GM21423 (cell line): ENCODE measurements around the gene S100A7A.

Experiments used
- ATAC-seq: cut with Tn5 transposase; IDR thresholded peaks from one replicate; pipeline ENCODE4 v1.9.1; 2021; ENCODE audit warnings: mild to moderate bottlenecking, moderate library complexity; ENCODE audit not compliant: unreplicated experiment

The S100A7A gene

DNA sequence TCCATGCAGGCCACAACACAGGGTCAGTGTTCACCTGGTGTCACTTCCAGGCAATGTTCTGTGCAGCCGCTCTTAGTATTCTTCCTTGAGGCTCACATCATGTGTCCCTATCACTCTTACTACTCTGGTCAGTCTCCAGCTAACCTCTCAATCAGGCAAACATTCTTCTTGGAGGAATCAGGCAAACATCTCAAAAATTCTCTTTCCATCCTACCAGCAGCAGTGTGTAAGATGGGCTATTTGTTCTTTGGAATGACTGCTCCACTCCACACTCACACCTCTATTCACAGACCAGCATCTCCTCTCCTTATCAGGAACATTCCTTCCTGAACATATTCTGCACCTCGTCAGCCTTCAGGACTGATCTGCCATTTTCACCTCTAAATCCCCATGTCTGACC lies 4.0 kb downstream of the S100A7A start:
- no peak for ATAC-seq

DNA sequence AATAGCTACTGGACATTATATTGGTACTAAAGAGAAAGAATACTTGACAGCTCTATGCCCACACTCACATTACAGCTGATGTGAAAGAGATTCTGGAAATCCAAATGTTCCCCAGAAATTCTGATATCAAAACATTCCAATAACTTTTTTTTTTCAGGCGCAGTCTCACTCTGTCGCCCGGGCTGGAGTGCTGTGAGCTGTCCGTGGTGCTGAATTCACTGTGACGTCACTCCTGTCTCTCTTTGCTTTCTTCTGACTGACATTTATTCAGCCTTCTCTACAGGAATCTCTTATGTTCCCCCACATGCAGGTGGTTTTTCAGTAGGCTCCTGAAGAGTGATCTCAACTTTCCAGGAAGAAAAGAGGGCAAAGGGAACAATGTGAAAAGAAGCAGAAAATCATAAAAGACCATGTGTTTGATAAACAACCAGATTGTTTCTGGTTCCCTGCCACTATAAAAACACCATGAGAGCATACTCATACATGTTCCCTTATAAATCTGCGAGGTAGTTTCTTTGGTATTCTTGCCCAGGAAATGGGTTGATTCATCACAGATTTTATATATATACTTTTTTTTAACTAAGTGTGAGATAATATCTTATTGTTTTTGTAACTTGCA lies 6.2 kb downstream of the S100A7A start:
- ATAC-seq = no peak

DNA sequence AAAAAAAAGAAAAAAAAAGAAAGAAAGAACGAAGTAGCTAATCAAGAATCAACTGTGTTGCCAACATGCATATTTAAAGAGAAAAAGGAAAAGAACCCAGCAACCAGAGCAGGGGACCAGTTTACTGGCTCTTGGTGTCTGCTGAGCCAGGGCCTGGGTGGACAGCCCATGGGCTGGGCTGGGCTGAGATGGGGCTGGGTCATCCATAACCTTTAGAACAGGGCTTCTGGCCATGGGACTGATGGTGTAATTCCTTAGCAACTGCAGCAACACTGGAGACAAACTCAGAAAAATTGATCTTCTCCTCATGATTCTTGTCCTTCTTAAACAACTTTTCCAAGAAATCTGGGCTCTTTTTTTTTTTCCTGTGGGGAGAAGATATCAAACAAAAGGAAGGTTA lies 10.5 kb downstream of the S100A7A start:
- no peak for ATAC-seq

- ATAC-seq = no peak
Observed at GRCh38 chr1:153428073-153428638, 11.8 kb downstream of the S100A7A start.

GRCh38 chr1:153428791-153429190 lies 12.5 kb downstream of the S100A7A start:
- ATAC-seq = no peak

DNA sequence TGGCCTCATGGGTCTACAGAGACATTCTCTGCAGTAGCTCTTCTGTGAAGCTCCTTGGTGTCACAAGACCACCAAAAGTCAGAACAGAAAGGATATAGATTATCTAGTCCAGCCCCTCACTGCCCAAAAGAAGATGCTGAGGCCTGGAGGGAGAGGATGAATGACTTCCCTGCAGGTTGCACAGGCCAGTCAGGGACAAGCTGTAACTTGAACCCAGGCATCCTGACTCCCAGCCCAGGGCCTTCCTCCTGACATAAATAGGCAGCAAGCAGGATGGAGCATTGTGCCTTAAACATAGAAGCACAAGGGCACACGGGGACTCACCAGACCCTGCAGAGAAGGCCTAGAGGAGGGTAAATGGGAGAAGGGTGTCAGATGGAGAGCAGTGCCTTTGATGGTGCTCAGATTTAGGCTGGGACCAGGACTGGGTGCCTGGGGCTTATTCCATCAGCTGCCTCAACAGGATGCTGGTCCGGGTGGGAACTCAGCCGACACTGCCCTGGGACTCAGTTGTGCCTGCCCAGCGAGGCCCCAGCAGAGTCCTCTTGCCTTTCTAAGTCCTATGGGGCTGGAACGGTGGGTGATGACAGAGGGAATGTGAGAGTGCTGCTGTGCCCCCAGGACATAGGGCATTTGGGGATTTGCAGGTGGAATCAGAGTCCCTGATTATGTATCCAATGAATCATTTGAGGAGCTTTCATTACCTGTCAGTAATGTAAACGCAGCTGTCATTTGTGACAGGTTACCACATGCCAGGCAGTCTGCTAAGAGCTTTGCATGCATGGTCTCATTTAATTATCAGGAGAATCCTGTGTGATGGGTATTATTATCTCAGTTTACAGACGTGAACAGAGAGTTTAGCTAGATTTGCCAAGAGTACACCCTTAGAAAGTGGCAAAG lies 13.2 kb downstream of the S100A7A start:
- ATAC-seq = no peak

DNA sequence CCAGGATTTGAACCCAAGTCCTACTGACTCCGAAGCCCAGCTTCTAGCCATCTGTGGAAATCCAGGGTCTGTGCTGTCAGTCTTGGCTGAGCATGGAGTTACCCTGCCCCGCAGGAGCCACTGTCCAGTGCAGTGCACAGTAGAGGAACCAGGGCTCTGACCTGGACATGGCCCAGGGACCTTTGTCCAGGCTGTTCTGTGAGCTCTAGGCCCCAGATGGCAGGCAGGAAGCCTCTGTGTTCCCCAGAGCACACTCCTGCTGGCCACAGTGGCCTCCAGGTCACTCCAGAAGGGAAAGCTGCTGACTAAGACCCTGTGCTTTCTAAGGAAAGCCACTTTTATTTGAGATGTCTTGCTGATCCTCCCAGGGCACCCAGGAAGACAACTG lies 13.8 kb downstream of the S100A7A start:
- no peak for ATAC-seq

- ATAC-seq = no peak
Observed at GRCh38 chr1:153430561-153430960, 14.2 kb downstream of the S100A7A start.

- no peak for ATAC-seq
Observed at GRCh38 chr1:153431002-153431401, 14.7 kb downstream of the S100A7A start.

DNA sequence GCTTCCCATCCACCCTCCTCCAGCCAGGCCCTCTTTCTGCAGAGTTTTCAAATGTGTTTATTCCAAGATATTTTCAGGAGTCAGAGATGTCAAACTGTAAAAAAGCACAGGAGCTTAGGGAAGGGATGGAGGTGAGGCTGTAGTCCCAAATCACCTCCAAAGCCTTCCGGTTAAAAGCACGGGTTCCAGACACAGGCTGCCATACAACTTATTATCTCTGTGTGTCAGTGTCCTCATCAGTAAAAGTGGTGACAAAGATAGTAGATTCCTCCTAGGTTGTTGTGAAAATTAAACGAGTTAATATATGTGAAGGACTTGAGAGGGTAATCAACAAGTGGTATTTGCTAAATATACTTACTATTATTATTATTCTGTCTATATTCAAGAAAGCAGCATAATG lies 15.1 kb downstream of the S100A7A start:
- no peak for ATAC-seq

- no peak for ATAC-seq
Observed at GRCh38 chr1:153431928-153432327, 15.6 kb downstream of the S100A7A start.

DNA sequence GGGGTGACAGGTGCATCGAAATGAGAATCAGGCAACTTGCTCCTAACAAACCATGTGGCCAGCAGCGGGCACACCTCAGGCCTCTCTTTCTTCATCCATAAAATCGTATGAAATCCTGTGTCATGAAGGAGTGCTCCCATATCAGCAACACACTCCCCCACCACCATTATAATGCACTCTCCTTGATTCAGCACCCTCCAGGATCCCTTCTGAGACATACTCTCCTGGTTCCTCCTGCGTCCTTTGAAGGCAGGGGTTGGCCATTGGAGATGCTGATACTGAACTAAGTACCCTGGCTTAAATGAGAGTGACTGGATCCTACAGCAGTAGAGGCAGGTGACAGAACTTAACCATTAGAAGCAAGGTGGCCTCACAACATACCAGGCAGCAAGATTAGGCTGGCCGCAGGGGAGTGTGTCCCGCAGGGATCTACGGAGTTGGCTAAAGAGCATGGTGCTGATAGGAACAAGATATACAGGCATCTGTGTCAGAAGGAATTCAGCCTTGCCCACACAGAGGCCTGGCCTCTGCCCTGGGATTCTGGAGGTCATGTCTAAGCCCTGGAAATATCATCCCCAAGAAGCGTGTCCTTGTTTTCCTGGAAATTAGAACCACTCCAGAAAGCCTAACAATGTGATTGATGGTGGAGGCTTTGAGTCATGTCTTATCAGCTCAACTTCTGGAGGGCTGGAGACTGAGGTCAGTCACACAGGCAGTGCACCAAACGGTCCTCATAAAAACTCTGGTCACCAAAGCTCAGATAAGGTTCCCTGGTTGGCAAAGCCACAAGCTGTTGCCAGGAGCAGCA lies 16.8 kb downstream of the S100A7A start:
- ATAC-seq = no peak

DNA sequence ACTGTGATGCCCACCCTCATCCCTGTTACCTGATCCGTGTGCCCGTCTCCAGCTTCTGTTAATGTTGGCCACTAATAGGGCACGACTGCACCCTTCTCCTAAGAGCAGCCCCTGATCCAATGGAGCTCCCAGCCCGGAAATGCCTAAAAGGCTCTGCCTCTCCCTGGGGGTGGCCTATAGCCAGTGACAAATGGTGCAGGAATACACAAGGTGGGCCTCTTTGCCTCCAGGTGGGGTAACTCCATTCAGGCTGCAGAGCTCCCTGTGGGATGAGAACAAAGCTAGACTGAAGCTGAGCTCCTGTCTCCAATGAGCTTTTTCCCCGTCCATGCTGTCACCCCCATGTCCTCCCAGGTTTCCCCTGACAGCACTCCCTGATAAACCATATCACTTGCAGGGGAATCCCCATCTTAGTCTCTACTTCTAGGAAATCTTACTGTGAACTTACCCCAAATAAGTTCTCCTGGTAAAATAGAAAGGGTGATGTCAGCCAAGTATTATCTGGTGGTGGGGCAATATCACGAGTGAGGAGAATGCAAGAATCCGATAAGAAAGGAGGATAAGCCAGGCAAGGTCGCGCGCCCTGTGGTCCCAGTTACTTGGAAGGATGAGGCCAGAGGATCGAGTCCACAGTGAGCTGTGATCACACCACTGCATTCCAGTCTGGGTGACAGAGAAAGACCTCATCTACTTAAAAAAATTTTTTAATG lies 18.6 kb downstream of the S100A7A start:
- ATAC-seq = no peak

DNA sequence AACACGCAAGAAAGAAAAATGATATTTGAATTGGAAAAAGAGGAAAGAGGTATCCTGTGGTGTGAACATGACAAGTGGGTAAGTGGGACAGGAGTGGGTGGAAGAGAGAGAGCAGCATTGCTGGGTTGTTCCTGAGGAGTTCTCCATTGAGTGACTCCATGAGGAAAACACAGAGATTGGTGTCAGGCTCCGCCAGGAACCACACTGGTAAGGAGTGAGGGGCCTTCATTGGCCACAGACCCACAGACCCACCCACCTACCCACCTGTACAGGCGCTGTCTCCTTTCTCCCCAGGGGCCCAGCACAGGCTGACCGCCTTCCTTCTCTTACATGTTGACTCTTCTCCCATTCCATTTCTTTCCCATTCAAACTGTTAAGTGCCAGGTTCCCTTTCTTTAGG lies 20.9 kb downstream of the S100A7A start:
- no peak for ATAC-seq

- ATAC-seq = no peak
Observed at GRCh38 chr1:153438599-153438998, 22.3 kb downstream of the S100A7A start.

DNA sequence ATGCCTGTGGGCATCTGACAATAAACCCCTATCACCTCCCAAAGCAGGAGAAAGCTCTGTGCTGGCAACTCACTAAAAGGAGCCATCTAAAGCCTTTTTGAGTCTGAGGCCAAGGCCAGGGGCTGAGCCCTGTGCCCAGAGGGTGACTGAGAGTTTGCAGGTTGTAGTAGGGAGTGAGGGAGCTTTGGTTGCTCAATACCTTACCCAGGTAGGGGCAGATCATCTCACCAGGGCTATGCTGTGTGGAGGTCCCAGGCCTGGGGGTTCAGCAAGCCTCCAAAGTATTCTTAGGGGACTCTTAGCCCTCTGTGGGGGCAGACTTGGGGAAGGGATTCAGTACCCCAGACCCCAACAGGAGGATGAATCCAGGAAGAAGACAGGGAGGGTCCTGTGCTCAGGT lies 23.0 kb downstream of the S100A7A start:
- no peak for ATAC-seq

DNA sequence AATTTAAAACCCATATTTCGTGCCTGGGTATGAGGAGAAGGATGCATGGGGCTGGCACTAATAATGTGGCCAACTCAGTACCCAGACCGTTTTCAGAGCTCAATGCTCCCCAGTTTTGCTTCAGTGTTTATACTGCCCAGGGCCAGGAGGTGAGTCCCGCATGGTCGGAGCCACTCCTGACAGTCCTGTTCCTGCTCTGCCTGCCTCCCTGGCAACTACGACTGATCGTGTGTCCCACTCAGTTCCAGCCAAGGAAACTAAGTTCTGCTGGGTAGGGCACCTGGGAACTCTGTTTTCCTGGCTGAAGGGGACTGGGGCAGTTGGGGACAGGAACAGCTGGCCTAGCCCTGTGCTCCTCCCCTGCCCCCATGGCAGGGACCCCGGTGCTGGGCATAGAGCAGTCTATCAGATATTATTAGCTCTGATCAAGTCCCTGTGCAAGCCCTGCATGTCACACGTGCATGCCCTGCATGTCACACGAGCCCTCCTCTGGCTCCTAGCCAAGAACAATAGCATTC lies 25.0 kb downstream of the S100A7A start:
- ATAC-seq = no peak

DNA sequence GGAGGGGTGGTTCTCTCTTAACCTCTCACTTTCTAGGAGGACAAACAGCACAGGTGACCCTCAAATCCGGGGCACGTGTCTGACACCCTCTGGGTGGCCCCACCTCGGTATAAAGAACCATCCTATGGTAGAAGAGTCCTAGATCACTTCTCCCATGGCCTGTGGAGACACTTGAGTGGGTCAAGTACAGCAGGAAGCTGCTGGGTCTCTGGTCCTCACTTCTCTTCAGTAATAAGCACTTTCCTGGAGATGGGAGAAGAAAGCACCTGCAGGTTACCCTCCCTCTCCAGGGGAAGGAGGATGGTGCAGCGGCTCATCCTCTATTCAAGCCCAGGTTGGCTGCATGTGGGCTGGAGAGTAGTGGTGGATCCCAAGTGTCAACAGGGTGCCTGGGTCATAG lies 27.2 kb downstream of the S100A7A start:
- ATAC-seq = no peak

DNA sequence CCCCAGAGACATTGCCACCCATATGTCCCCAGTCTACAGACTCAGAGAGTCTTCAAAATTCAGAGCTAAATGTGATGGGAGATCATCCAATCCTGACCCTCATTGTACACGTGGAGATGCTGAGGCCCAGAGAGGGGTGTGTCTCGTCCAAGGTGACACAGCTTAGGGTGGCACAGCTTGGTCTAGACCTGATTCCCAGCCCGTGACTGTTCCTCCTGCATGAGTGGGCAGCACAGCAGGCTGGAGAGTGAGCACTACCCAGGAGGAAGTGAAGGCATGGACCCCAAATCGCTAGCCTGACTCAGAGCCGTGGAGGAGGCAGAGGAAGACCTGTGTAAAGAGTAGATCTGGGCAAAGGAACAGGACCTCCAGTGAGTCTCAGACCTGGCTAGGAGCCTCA lies 27.8 kb downstream of the S100A7A start:
- ATAC-seq = no peak

GRCh38 chr1:153447498-153448170 lies 31.3 kb downstream of the S100A7A start:
- no peak for ATAC-seq
